ENCODE measurements around the gene PTHLH.

PTHLH gene

GRCh38 chr12:27998658-27999057, 26.1 kb upstream of the PTHLH start:
- TF ChIP-seq PAX5 (IDR thresholded peaks at IDR 0.05; ENCODE audit: insufficient read depth, low read length, severe bottlenecking) (no peak), TAF1 (IDR thresholded peaks at IDR 0.05; ENCODE audit: low read depth, low read length) (no peak), POLR2AphosphoS5 (IDR thresholded peaks at IDR 0.05; ENCODE audit: low read depth, low read length) (no peak), POLR2A (IDR thresholded peaks at IDR 0.05; ENCODE audit: low read depth, low read length) (no peak), SPI1 (IDR thresholded peaks at IDR 0.05; ENCODE audit: low read depth, low read length) (no peak), POU2F2 (IDR thresholded peaks at IDR 0.05; ENCODE audit: low read depth, low read length) (no peak)
- DNase-seq (ENCODE audit: insufficient read length, low spot score) (no peak), FAIRE-seq (no peak)

- no peak for FAIRE-seq
Measured at GRCh38 chr12:27998170-27998569, 25.6 kb upstream of the PTHLH start.

GRCh38 chr12:27996761-27997160, 24.2 kb upstream of the PTHLH start:
- DNase-seq (ENCODE audit: insufficient read length, low spot score) = no peak
- no peak for FAIRE-seq
- TF ChIP-seq PAX5 (IDR thresholded peaks at IDR 0.05; ENCODE audit: insufficient read depth, low read length, severe bottlenecking) (no peak), POU2F2 (IDR thresholded peaks at IDR 0.05; ENCODE audit: low read depth, low read length) (no peak), TAF1 (IDR thresholded peaks at IDR 0.05; ENCODE audit: low read depth, low read length) (no peak), SPI1 (IDR thresholded peaks at IDR 0.05; ENCODE audit: low read depth, low read length) (no peak), POLR2AphosphoS5 (IDR thresholded peaks at IDR 0.05; ENCODE audit: low read depth, low read length) (no peak)

More at GRCh38 chr12:27998170-27998569, 25.6 kb upstream of the PTHLH start:
- DNase-seq (ENCODE audit: insufficient read length, low spot score) = no peak
- TF ChIP-seq TAF1 (IDR thresholded peaks at IDR 0.05; ENCODE audit: low read depth, low read length) (no peak), SPI1 (IDR thresholded peaks at IDR 0.05; ENCODE audit: low read depth, low read length) (no peak), POLR2A (IDR thresholded peaks at IDR 0.05; ENCODE audit: low read depth, low read length) (no peak), POU2F2 (IDR thresholded peaks at IDR 0.05; ENCODE audit: low read depth, low read length) (no peak), POLR2AphosphoS5 (IDR thresholded peaks at IDR 0.05; ENCODE audit: low read depth, low read length) (no peak), PAX5 (IDR thresholded peaks at IDR 0.05; ENCODE audit: insufficient read depth, low read length, severe bottlenecking) (no peak)

- FAIRE-seq (no peak), DNase-seq (ENCODE audit: insufficient read length, low spot score) (no peak)
- TF ChIP-seq POU2F2 (IDR thresholded peaks at IDR 0.05; ENCODE audit: low read depth, low read length) (no peak), POLR2A (IDR thresholded peaks at IDR 0.05; ENCODE audit: low read depth, low read length) (no peak), PAX5 (IDR thresholded peaks at IDR 0.05; ENCODE audit: insufficient read depth, low read length, severe bottlenecking) (no peak), POLR2AphosphoS5 (IDR thresholded peaks at IDR 0.05; ENCODE audit: low read depth, low read length) (no peak), SPI1 (IDR thresholded peaks at IDR 0.05; ENCODE audit: low read depth, low read length) (no peak), TAF1 (IDR thresholded peaks at IDR 0.05; ENCODE audit: low read depth, low read length) (no peak)
Measured at GRCh38 chr12:27995406-27995805, 22.9 kb upstream of the PTHLH start.

GRCh38 chr12:27988594-27989233, 16.2 kb upstream of the PTHLH start:
- no peak for TF ChIP-seq POLR2A (IDR thresholded peaks at IDR 0.05; ENCODE audit: low read depth, low read length)
- no peak for TF ChIP-seq SPI1 (IDR thresholded peaks at IDR 0.05; ENCODE audit: low read depth, low read length)
- no peak for TF ChIP-seq POU2F2 (IDR thresholded peaks at IDR 0.05; ENCODE audit: low read depth, low read length)
- no peak for TF ChIP-seq POLR2AphosphoS5 (IDR thresholded peaks at IDR 0.05; ENCODE audit: low read depth, low read length)
- TF ChIP-seq PAX5 (IDR thresholded peaks at IDR 0.05; ENCODE audit: insufficient read depth, low read length, severe bottlenecking) = no peak
- TF ChIP-seq TAF1 (IDR thresholded peaks at IDR 0.05; ENCODE audit: low read depth, low read length) = no peak
- FAIRE-seq (no peak), DNase-seq (ENCODE audit: insufficient read length, low spot score) (no peak)

- TF ChIP-seq POLR2AphosphoS5 (IDR thresholded peaks at IDR 0.05; ENCODE audit: low read depth, low read length) (no peak), TAF1 (IDR thresholded peaks at IDR 0.05; ENCODE audit: low read depth, low read length) (no peak), SPI1 (IDR thresholded peaks at IDR 0.05; ENCODE audit: low read depth, low read length) (no peak), POLR2A (IDR thresholded peaks at IDR 0.05; ENCODE audit: low read depth, low read length) (no peak), PAX5 (IDR thresholded peaks at IDR 0.05; ENCODE audit: insufficient read depth, low read length, severe bottlenecking) (no peak), POU2F2 (IDR thresholded peaks at IDR 0.05; ENCODE audit: low read depth, low read length) (no peak)
- FAIRE-seq (no peak), DNase-seq (ENCODE audit: insufficient read length, low spot score) (no peak)
Measured at GRCh38 chr12:27987331-27987730, 14.8 kb upstream of the PTHLH start.

GRCh38 chr12:27984275-27984674, 11.7 kb upstream of the PTHLH start:
- FAIRE-seq (no peak), DNase-seq (ENCODE audit: insufficient read length, low spot score) (no peak)
- TF ChIP-seq SPI1 (IDR thresholded peaks at IDR 0.05; ENCODE audit: low read depth, low read length) = no peak
- no peak for TF ChIP-seq POU2F2 (IDR thresholded peaks at IDR 0.05; ENCODE audit: low read depth, low read length)
- TF ChIP-seq TAF1 (IDR thresholded peaks at IDR 0.05; ENCODE audit: low read depth, low read length) = no peak
- no peak for TF ChIP-seq POLR2A (IDR thresholded peaks at IDR 0.05; ENCODE audit: low read depth, low read length)
- no peak for TF ChIP-seq PAX5 (IDR thresholded peaks at IDR 0.05; ENCODE audit: insufficient read depth, low read length, severe bottlenecking)
- no peak for TF ChIP-seq POLR2AphosphoS5 (IDR thresholded peaks at IDR 0.05; ENCODE audit: low read depth, low read length)

GRCh38 chr12:27982951-27983350, 10.4 kb upstream of the PTHLH start:
- FAIRE-seq = no peak
- TF ChIP-seq POLR2A (IDR thresholded peaks at IDR 0.05; ENCODE audit: low read depth, low read length) (no peak), PAX5 (IDR thresholded peaks at IDR 0.05; ENCODE audit: insufficient read depth, low read length, severe bottlenecking) (no peak), POLR2AphosphoS5 (IDR thresholded peaks at IDR 0.05; ENCODE audit: low read depth, low read length) (no peak), POU2F2 (IDR thresholded peaks at IDR 0.05; ENCODE audit: low read depth, low read length) (no peak), TAF1 (IDR thresholded peaks at IDR 0.05; ENCODE audit: low read depth, low read length) (no peak), SPI1 (IDR thresholded peaks at IDR 0.05; ENCODE audit: low read depth, low read length) (no peak)
- DNase-seq (ENCODE audit: insufficient read length, low spot score) = no peak

GRCh38 chr12:27982385-27982784, 9.9 kb upstream of the PTHLH start:
- TF ChIP-seq TAF1 (IDR thresholded peaks at IDR 0.05; ENCODE audit: low read depth, low read length) (no peak), PAX5 (IDR thresholded peaks at IDR 0.05; ENCODE audit: insufficient read depth, low read length, severe bottlenecking) (no peak), POU2F2 (IDR thresholded peaks at IDR 0.05; ENCODE audit: low read depth, low read length) (no peak), POLR2A (IDR thresholded peaks at IDR 0.05; ENCODE audit: low read depth, low read length) (no peak), SPI1 (IDR thresholded peaks at IDR 0.05; ENCODE audit: low read depth, low read length) (no peak), POLR2AphosphoS5 (IDR thresholded peaks at IDR 0.05; ENCODE audit: low read depth, low read length) (no peak)

More at GRCh38 chr12:27982385-27982784, 9.9 kb upstream of the PTHLH start:
- no peak for FAIRE-seq
- no peak for DNase-seq (ENCODE audit: insufficient read length, low spot score)
